OCI-LY1 (cell line): ENCODE data around the gene MTUS2.

ENCODE experiments used
- CTCF ChIP-seq: fragments of 200-600 bp; sonication (generic), shearing (Covaris generic); IDR thresholded peaks from 2 replicates; pipeline ENCODE4 v1.5.1; 2017; ENCODE audit warnings: mild to moderate bottlenecking, antibody characterized with exemption, low read length, moderate library complexity, mixed read lengths
- EZH2 ChIP-seq: fragments of 200-600 bp; sonication (generic), shearing (Covaris generic); IDR thresholded peaks from 2 replicates; pipeline ENCODE4 v1.8.0; 2017; ENCODE audit warnings: borderline replicate concordance, mixed run types, mild to moderate bottlenecking, antibody characterized with exemption, low read length, moderate library complexity, mixed read lengths

- TF ChIP-seq CTCF, result no peak
- no peak for TF ChIP-seq EZH2
Observed at GRCh38 chr13:29384871-29385270, 564.7 kb downstream of the MTUS2 start.
